ENCODE measurements around the gene DEGS2.

GRCh38 chr14:100098171-100098570, 61.3 kb downstream of the DEGS2 start:
- TF ChIP-seq CTCF (IDR thresholded peaks at IDR 0.05) = no peak
- TF ChIP-seq POLR2A (IDR thresholded peaks at IDR 0.05) = no peak

Data from thyroid gland (tissue), 4 donors.